NB4 (cell line): ENCODE results near the gene SGPP2.

Experiments
- CTCF ChIP-seq: IDR thresholded peaks from one replicate; pipeline ENCODE4 v1.5.1; 2012; ENCODE audit warnings: low read depth, low read length
- MYC ChIP-seq: IDR thresholded peaks from 2 replicates; pipeline ENCODE4 v1.6.1; 2011; ENCODE audit warnings: low read depth, low read length

- no peak for TF ChIP-seq CTCF
- TF ChIP-seq MYC: no peak
Observed at GRCh38 chr2:222439692-222440091, 15.3 kb downstream of the SGPP2 start.
